Measurements from ENCODE around the gene EPHA10.
"Not testable (repeated sequence)": the region's sequence is repeated elsewhere in the genome, so short reads cannot be mapped to it uniquely, and the experiment has no call there.

Gene EPHA10

GRCh38 chr1:37691497-37692077, 73.3 kb downstream of the EPHA10 start:
- Mint-ChIP-seq H3K27ac (peak overlapping the region; percentile 93), H3K4me1 (ENCODE audit: low read depth) (peaks cover 35% of the 10 kb centered on the region), H3K36me3 (peaks cover 6% of the 10 kb centered on the region), H3K9me3 (ENCODE audit: low read depth) (no peaks in the 10 kb centered on the region), H3K27me3 (no peaks in the 10 kb centered on the region), H3K4me3 (peak overlapping the region; percentile 95)

- Mint-ChIP-seq H3K27me3 (no peaks in the 10 kb centered on the region), H3K9me3 (ENCODE audit: low read depth) (no peaks in the 10 kb centered on the region), H3K27ac (peak overlapping the region; percentile 96), H3K4me3 (peak overlapping the region; percentile 95), H3K36me3 (peaks cover 6% of the 10 kb centered on the region), H3K4me1 (ENCODE audit: low read depth) (peaks cover 36% of the 10 kb centered on the region)
These were observed 76.0 kb downstream of the EPHA10 start for GRCh38 chr1:37688926-37689325.

GRCh38 chr1:37687764-37688163, 77.2 kb downstream of the EPHA10 start:
- not testable (repeated sequence) for H3K4me3 Mint-ChIP-seq; H3K27ac Mint-ChIP-seq; H3K9me3 Mint-ChIP-seq (ENCODE audit: low read depth); H3K27me3 Mint-ChIP-seq; H3K36me3 Mint-ChIP-seq
- H3K4me1 Mint-ChIP-seq (ENCODE audit: low read depth) = peaks cover 36% of the 10 kb centered on the region

- Mint-ChIP-seq H3K9me3 (ENCODE audit: low read depth) (no peaks in the 10 kb centered on the region), H3K4me1 (ENCODE audit: low read depth) (peaks cover 30% of the 10 kb centered on the region), H3K27ac (peak overlapping the region; percentile 38), H3K36me3 (peaks cover 6% of the 10 kb centered on the region), H3K4me3 (no peak overlapping the region), H3K27me3 (no peaks in the 10 kb centered on the region)
These were observed 79.2 kb downstream of the EPHA10 start for GRCh38 chr1:37685722-37686121.

GRCh38 chr1:37684182-37684581, 80.7 kb downstream of the EPHA10 start:
- H3K4me1 Mint-ChIP-seq (ENCODE audit: low read depth) = peaks cover 21% of the 10 kb centered on the region
- not testable (repeated sequence) for H3K4me3 Mint-ChIP-seq; H3K27me3 Mint-ChIP-seq; H3K9me3 Mint-ChIP-seq (ENCODE audit: low read depth); H3K36me3 Mint-ChIP-seq
- peak overlapping the region; percentile 11 for H3K27ac Mint-ChIP-seq

GRCh38 chr1:37682334-37682987, 82.5 kb downstream of the EPHA10 start:
- H3K4me1 Mint-ChIP-seq (ENCODE audit: low read depth) = peaks cover 8% of the 10 kb centered on the region
- H3K4me3 Mint-ChIP-seq = no peak overlapping the region
- H3K36me3 Mint-ChIP-seq = peaks cover 2% of the 10 kb centered on the region
- H3K27me3 Mint-ChIP-seq = no peaks in the 10 kb centered on the region
- no peaks in the 10 kb centered on the region for H3K9me3 Mint-ChIP-seq (ENCODE audit: low read depth)
- no peak overlapping the region for H3K27ac Mint-ChIP-seq

GRCh38 chr1:37680933-37681332, 84.0 kb downstream of the EPHA10 start:
- Mint-ChIP-seq H3K27ac (peak overlapping the region; percentile 73), H3K36me3 (peaks cover 2% of the 10 kb centered on the region)

GRCh38 chr1:37677808-37678207, 87.1 kb downstream of the EPHA10 start:
- peaks cover 2% of the 10 kb centered on the region for H3K36me3 Mint-ChIP-seq
- H3K4me3 Mint-ChIP-seq = no peak overlapping the region
- peaks cover 22% of the 10 kb centered on the region for H3K4me1 Mint-ChIP-seq (ENCODE audit: low read depth)
- H3K9me3 Mint-ChIP-seq (ENCODE audit: low read depth) = no peaks in the 10 kb centered on the region
- no peak overlapping the region for H3K27ac Mint-ChIP-seq
- H3K27me3 Mint-ChIP-seq = no peaks in the 10 kb centered on the region

More at GRCh38 chr1:37680933-37681332, 84.0 kb downstream of the EPHA10 start:
- H3K9me3 Mint-ChIP-seq (ENCODE audit: low read depth) = no peaks in the 10 kb centered on the region
- H3K27me3 Mint-ChIP-seq = no peaks in the 10 kb centered on the region
- H3K4me1 Mint-ChIP-seq (ENCODE audit: low read depth) = peaks cover 8% of the 10 kb centered on the region
- no peak overlapping the region for H3K4me3 Mint-ChIP-seq

GRCh38 chr1:37677143-37677439, 87.8 kb downstream of the EPHA10 start:
- peaks cover 1% of the 10 kb centered on the region for H3K27me3 Mint-ChIP-seq
- H3K9me3 Mint-ChIP-seq (ENCODE audit: low read depth) = no peaks in the 10 kb centered on the region
- peaks cover 19% of the 10 kb centered on the region for H3K4me1 Mint-ChIP-seq (ENCODE audit: low read depth)
- no peak overlapping the region for H3K27ac Mint-ChIP-seq
- peaks cover 2% of the 10 kb centered on the region for H3K36me3 Mint-ChIP-seq
- H3K4me3 Mint-ChIP-seq = no peak overlapping the region

- peaks cover 18% of the 10 kb centered on the region for H3K4me1 Mint-ChIP-seq (ENCODE audit: low read depth)
- H3K27me3 Mint-ChIP-seq = peaks cover 3% of the 10 kb centered on the region
- H3K9me3 Mint-ChIP-seq (ENCODE audit: low read depth) = no peaks in the 10 kb centered on the region
- no peak overlapping the region for H3K27ac Mint-ChIP-seq
- H3K4me3 Mint-ChIP-seq = no peak overlapping the region
- H3K36me3 Mint-ChIP-seq = peaks cover 2% of the 10 kb centered on the region
These were observed 88.4 kb downstream of the EPHA10 start for GRCh38 chr1:37676281-37677142.

GRCh38 chr1:37673920-37674319, 91.0 kb downstream of the EPHA10 start:
- Mint-ChIP-seq H3K36me3 (no peaks in the 10 kb centered on the region), H3K27me3 (peaks cover 7% of the 10 kb centered on the region), H3K4me1 (ENCODE audit: low read depth) (peaks cover 21% of the 10 kb centered on the region), H3K27ac (no peak overlapping the region), H3K9me3 (ENCODE audit: low read depth) (no peaks in the 10 kb centered on the region), H3K4me3 (peak overlapping the region; percentile 64)

- Mint-ChIP-seq H3K27ac (no peak overlapping the region), H3K36me3 (no peaks in the 10 kb centered on the region), H3K4me3 (no peak overlapping the region), H3K4me1 (ENCODE audit: low read depth) (peaks cover 21% of the 10 kb centered on the region), H3K9me3 (ENCODE audit: low read depth) (no peaks in the 10 kb centered on the region), H3K27me3 (peaks cover 7% of the 10 kb centered on the region)
These were observed 92.6 kb downstream of the EPHA10 start for GRCh38 chr1:37672136-37672870.

- Mint-ChIP-seq H3K4me3 (no peak overlapping the region), H3K27ac (no peak overlapping the region), H3K36me3 (no peaks in the 10 kb centered on the region), H3K9me3 (ENCODE audit: low read depth) (no peaks in the 10 kb centered on the region), H3K4me1 (ENCODE audit: low read depth) (peaks cover 21% of the 10 kb centered on the region), H3K27me3 (peaks cover 7% of the 10 kb centered on the region)
These were observed 93.7 kb downstream of the EPHA10 start for GRCh38 chr1:37671261-37671660.

GRCh38 chr1:37670133-37670532, 94.8 kb downstream of the EPHA10 start:
- Mint-ChIP-seq H3K9me3 (ENCODE audit: low read depth) (no peaks in the 10 kb centered on the region), H3K4me3 (no peak overlapping the region)

More at GRCh38 chr1:37670133-37670532, 94.8 kb downstream of the EPHA10 start:
- Mint-ChIP-seq H3K36me3 (no peaks in the 10 kb centered on the region), H3K27ac (no peak overlapping the region), H3K27me3 (peaks cover 7% of the 10 kb centered on the region), H3K4me1 (ENCODE audit: low read depth) (peaks cover 20% of the 10 kb centered on the region)
